Prostate gland (tissue), 2 donors: Measurements from ENCODE around the gene CEP104. TPM values are rescaled to one million over a fixed set of nuclear protein-coding genes. Genes with fewer than 3 reads are reported as not detected.

Experiments used
- DNase-seq: peaks from one replicate; pipeline ENCODE4 v3.0.0-alpha.2; 2019; ENCODE audit warnings: low spot score
- H3K27ac ChIP-seq, 2 donors: fragments of 200-600 bp; sonication (generic); 2 replicates each; pipeline ENCODE4 v1.5.1; 2017 to 2019
- H3K27me3 ChIP-seq: fragments of 200-600 bp; sonication (generic); replicated peaks from 2 replicates; pipeline ENCODE4 v1.5.1; 2019; ENCODE audit not compliant: insufficient read depth
- H3K36me3 ChIP-seq, 2 donors: fragments of 200-600 bp; sonication (generic); 1 replicate in 1 of 2; 2 replicates in 1 of 2; pipeline versions ENCODE4 v1.5.1 to v1.8.1; 2017 to 2019
- H3K4me1 ChIP-seq: fragments of 200-600 bp; sonication (generic); replicated peaks from 2 replicates; pipeline ENCODE4 v1.5.1; 2019
- H3K4me3 ChIP-seq, 2 donors: fragments of 200-600 bp; sonication (generic); 2 replicates each; pipeline ENCODE4 v1.5.1; 2017 to 2019
- H3K9me3 ChIP-seq: fragments of 200-600 bp; sonication (generic); 2 replicates; pipeline ENCODE4 v1.5.1; 2017
- POLR2A ChIP-seq: fragments of 450-650 bp; IDR thresholded peaks from one replicate; pipeline ENCODE4 v1.6.1; 2016; ENCODE audit warnings: antibody characterized with exemption, mild to moderate bottlenecking
- POLR2AphosphoS5 ChIP-seq: sonication (generic); formaldehyde crosslinking; IDR thresholded peaks from one replicate; pipeline ENCODE4 v1.6.1; 2017; ENCODE audit warnings: antibody characterized with exemption
- WGBS: methylation state at CpG from one replicate; pipeline ENCODE4 v1.1.5; 2018; 5-methylcytosine and 5-hydroxymethylcytosine counted together
- intact Hi-C: fragments of 100-400 bp; cut with DNase I; formaldehyde crosslinking; loops from one replicate; pipeline ENCODE4 v1.14.2; 2022
- total RNA-seq, 2 donors: library from RNA; depleted of rRNA; stranded (reverse); fragments of >200 nt; gene quantifications; one replicate each; pipeline ENCODE4 v1.1.0, GENCODE V29; 2016
- TF ChIP-seq, protein P1 (sequence below), 4 experiments: fragments of 200-600 bp in 2 of 4; fragments of 450-650 bp in 2 of 4; sonication (generic) in 2 of 4; IDR thresholded peaks; 1 replicate in 3 of 4; 2 replicates in 1 of 4; pipeline ENCODE4 v1.5.1; 2016 to 2019; ENCODE audit warnings: antibody characterized with exemption in 4 of 4, mild to moderate bottlenecking in 2 of 4, moderate library complexity in 2 of 4

The CEP104 gene
- total RNA-seq, 2 donors from 2014 or later, result 20.9 to 28.5 TPM

DNA sequence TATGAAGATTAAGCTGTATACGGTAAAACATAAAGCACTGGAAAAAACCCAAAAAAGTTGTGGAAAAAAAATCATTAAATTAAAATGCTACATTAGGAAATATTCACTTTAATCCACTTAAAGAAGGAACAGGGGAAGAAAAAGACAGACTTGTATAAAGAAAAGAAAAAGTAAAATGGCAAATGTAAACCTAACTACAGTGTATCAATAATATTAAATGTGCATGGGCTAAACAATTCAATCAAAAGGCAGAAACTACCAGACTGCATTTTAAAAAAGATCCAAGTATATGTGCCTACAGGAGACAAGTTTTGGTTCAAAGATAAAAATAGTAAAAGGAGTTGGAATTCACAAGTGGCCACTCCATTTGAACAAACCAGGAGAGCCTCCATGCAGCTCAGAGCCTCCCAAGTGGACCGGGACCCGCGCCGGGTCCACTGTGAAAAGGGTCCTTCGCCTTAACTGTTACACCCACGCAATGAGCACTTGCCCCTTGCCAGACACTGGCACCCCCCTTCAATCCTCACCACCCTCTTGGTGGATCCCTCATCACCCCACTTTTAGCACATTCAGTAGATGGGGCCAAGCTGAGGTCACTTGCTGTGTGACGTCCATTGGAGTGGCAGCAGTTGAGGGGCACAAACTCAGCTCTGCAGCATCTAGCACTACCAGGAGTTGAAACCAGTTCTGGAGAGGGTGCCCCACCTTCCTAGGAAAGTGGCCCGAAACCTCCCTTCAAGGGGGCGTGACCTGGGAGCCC is 42.2 kb upstream of the CEP104 start:
- H3K4me1 ChIP-seq, result no peaks in the 10 kb centered on the region
- H3K27me3 ChIP-seq, result no peaks in the 10 kb centered on the region
- 42% methylated on average over 10 of the region's 10 CpGs for WGBS
- intact Hi-C loops, result no loop called here
- DNase-seq, result no peak
- H3K9me3 ChIP-seq, result no peaks in the 10 kb centered on the region
- TF ChIP-seq, protein P1, sequence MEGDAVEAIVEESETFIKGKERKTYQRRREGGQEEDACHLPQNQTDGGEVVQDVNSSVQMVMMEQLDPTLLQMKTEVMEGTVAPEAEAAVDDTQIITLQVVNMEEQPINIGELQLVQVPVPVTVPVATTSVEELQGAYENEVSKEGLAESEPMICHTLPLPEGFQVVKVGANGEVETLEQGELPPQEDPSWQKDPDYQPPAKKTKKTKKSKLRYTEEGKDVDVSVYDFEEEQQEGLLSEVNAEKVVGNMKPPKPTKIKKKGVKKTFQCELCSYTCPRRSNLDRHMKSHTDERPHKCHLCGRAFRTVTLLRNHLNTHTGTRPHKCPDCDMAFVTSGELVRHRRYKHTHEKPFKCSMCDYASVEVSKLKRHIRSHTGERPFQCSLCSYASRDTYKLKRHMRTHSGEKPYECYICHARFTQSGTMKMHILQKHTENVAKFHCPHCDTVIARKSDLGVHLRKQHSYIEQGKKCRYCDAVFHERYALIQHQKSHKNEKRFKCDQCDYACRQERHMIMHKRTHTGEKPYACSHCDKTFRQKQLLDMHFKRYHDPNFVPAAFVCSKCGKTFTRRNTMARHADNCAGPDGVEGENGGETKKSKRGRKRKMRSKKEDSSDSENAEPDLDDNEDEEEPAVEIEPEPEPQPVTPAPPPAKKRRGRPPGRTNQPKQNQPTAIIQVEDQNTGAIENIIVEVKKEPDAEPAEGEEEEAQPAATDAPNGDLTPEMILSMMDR (IDR thresholded peaks at IDR 0.05), result no peak
- no peak for TF ChIP-seq POLR2A
- no peak for TF ChIP-seq POLR2AphosphoS5
- H3K27ac ChIP-seq, result peak overlapping the region; percentile 94 to 95
- H3K36me3 ChIP-seq, result no peaks in the 10 kb centered on the region
- H3K4me3 ChIP-seq, result peak overlapping the region; percentile 85 to 92

DNA sequence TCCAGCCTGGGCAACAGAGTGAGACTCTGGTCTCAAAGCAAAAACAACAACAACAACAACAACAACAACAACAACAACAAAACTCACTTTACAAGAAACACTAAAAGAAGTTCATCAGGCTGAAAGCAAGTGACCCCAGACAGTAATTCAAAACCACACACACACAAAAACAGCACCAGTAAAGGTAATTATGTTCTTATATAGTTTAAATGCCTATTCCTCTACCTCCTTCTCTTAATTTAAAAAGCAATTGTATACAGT is 41.4 kb upstream of the CEP104 start:
- H3K36me3 ChIP-seq, result no peaks in the 10 kb centered on the region
- no peak overlapping the region for H3K4me3 ChIP-seq
- no peaks in the 10 kb centered on the region for H3K27me3 ChIP-seq
- H3K27ac ChIP-seq, result no peak overlapping the region
- intact Hi-C loops, result no loop called here
- TF ChIP-seq POLR2AphosphoS5 (no peak), POLR2A (no peak)
- TF ChIP-seq, protein P1 (IDR thresholded peaks at IDR 0.05), result no peak
- no peaks in the 10 kb centered on the region for H3K4me1 ChIP-seq
- no peaks in the 10 kb centered on the region for H3K9me3 ChIP-seq
- no peak for DNase-seq

GRCh38 chr1:3896396-3897000 is 39.5 kb upstream of the CEP104 start:
- Histone ChIP-seq H3K4me1 (no peaks in the 10 kb centered on the region), H3K4me3 (no peak overlapping the region), H3K36me3 (no peaks in the 10 kb centered on the region), H3K27ac (no peak overlapping the region), H3K27me3 (no peaks in the 10 kb centered on the region), H3K9me3 (no peaks in the 10 kb centered on the region)
- intact Hi-C loops, result no loop called here
- DNase-seq, result no peak
- 90% methylated on average over 7 of the region's 7 CpGs for WGBS
- TF ChIP-seq POLR2A (no peak), POLR2AphosphoS5 (no peak)
- TF ChIP-seq, protein P1 (IDR thresholded peaks at IDR 0.05), result no peak

- Histone ChIP-seq H3K27me3 (no peaks in the 10 kb centered on the region), H3K27ac (no peak overlapping the region), H3K4me3 (no peak overlapping the region), H3K36me3 (no peaks in the 10 kb centered on the region), H3K4me1 (no peaks in the 10 kb centered on the region), H3K9me3 (no peaks in the 10 kb centered on the region)
- 91% methylated on average over 4 of the region's 4 CpGs for WGBS
- intact Hi-C loops, result no loop called here
- no peak for DNase-seq
- TF ChIP-seq POLR2AphosphoS5, result no peak
Observed at GRCh38 chr1:3895951-3896325, 38.9 kb upstream of the CEP104 start.

DNA sequence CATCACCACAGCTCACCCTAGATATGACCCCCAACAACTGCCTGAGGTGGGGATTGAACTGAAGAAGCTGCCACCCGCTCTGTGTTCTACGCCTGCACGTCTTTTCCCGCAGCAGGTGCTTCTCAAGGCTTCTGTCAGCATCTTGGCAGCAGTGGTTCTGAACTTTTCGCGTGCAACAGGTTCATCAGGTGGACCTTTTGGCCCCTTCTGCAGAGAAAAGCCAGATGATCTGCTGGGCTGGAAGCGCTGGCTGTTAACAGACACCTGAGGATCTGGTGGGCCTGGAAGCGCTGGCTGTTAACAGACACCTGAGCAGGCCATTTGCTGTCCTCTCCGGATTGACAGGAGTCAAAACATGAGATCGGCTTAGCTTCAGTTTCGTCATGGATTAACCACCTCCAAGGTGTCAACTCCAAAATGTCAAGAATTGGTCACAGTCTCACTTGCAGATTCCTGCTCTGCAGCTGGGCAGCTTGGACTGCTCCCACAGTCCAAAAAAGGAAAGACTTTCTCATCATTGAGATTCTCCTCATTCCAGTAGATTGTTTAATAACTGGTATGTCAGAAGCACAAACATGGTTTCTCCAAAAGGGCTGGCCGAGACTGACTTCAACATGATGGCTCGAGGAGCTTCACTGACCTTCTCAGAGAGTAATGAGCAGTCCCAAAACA is 38.4 kb upstream of the CEP104 start:
- H3K4me1 ChIP-seq, result no peaks in the 10 kb centered on the region
- 88% methylated on average over 13 of the region's 13 CpGs for WGBS
- H3K4me3 ChIP-seq, result no peak overlapping the region
- TF ChIP-seq, protein P1 (IDR thresholded peaks at IDR 0.05), result no peak
- TF ChIP-seq POLR2AphosphoS5, result no peak
- no peak for DNase-seq
- no peaks in the 10 kb centered on the region for H3K27me3 ChIP-seq
- no peak overlapping the region for H3K27ac ChIP-seq
- H3K9me3 ChIP-seq, result no peaks in the 10 kb centered on the region
- intact Hi-C loops, result no loop called here
- H3K36me3 ChIP-seq, result no peaks in the 10 kb centered on the region
